Inflammatory macrophage (primary cell): ENCODE data around the gene LRRC7.
"Not testable (repeated sequence)": the region's sequence is repeated elsewhere in the genome, so short reads cannot be mapped to it uniquely, and the experiment has no call there.

Experiments used
- DNase-seq, 2 donors: peaks; one replicate each; pipeline ENCODE4 v3.0.0-alpha.2; 2020 to 2022

LRRC7 gene

DNA sequence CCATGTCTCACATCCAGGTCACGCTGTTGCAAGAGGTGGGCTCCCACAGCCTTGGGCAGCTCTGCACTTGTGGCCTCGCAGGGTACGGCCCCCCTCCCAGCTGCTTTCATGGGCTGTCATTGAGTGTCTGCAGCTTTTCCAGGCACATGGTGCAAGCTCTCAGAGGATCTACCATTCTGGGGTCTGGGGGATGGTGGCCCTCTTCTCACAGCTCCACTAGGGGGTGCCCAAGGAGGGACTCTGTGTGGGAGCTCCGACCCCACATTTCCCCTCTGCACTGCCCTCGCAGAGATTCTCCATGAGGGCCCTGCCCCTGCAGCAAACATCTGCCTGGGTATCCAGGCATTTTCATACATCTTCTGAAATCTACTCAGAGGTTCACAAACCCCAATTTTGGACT, 219.4 kb downstream of the LRRC7 start:
- no peak for DNase-seq

DNA sequence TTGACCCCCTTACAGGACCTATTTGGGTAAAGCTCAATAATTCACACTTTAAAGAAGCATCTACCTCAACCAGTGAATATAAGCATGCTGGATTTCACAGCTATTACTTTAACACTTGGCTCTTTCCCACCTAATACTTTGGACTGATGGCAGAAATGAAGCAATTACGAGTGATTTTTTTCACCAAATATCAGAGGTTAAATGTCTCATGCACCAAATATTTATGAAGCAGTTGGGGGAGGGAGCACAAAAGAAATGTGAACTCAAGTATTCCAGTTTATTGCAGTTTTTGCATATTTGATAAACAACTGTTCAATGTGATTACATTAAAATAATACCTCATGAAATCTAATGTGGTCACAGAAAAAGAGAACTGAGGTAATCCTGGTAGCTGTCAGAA, 223.6 kb downstream of the LRRC7 start:
- no peak for DNase-seq

DNA sequence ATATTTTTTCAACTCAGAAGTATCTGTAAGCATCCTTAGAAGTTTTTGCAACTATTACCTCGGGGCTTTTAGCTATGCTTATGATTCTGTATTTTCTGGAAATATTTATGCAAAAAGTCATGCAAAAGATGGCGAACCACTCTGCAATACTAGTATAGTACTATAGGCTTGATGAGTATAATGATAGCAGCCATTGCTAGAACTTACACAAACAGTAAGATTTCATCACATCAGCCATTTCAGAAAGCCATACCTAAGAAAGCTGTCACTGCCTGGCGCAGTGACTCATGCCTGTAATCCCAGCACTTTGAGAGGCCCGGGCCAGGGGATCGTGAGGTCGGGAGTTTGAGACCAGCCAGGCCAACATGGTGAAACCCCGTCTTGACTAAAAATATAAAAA, 227.1 kb downstream of the LRRC7 start:
- no peak for DNase-seq

DNA sequence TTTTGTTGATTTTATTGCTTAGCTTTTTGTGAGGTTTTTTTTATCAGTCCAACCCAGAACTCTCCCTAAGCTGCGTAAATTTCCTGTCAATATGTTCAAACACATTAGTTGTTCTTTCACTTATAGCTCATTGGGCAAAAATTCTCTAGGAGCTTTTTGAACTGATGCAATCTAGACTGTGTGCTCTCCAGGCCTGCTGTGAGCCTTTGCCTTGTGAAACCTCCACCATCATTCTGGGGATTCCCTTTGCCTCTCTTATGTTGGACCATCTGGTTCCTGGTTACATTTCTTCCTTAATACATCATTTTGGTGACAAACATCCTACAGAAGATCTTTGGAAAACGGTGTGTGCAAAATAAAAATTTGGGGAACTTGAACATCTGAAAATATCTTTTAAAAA, 247.2 kb downstream of the LRRC7 start:
- DNase-seq = no peak

DNA sequence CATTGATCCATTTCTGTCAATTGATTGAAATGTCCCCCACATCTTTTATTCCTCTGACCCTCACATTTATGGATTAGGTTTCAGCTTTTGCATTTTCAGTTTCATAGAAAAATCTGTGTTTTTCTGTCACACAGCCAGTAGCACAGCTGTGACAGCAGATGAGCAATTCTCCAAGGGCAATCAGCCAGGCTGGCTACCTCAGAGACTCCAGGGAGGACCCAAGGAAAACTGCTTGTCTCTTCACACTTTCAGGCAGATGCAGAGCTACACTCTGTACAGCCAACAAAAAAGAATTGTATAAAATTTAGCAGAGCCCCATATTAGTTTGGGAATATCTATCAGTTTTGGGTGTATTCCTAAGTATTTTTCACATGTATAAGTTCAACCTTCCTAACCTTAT, 257.2 kb downstream of the LRRC7 start:
- DNase-seq = no peak

DNA sequence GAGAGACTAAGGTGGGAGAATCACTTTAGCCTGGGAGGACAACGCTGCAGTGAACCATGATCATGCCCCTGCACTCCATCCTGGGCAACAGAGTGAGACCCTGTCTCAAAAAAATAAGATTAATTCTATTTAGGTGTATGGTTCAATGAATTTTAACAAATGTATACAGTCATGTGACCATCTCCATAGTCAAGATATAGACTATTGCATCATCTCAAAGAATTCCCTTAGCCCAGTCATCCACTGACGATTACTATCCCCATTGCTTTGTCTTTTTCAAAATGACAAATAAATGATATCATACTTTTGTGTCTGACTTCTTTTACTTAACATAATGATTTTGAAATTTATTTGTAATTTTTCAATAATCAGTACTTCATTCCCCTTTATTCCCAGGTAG, 260.0 kb downstream of the LRRC7 start:
- no peak for DNase-seq

DNA sequence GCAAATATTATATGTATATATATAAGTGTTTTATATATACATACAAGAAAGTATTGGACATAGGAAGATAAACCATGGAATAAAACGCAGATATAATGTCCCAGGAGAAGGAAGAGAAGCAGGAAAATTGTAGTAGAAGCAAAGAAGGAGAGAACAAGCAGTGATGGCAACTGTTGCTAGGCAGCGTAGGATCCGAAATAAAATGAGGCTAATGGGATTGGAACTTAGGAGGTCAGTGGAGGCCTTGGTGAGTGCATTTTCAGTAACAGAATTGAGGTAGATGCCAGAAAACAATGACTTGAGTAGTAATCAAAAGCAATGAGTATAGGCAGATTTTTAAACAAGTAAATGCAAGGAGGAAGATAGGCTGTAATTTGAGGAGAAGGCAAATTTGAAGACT, 265.8 kb downstream of the LRRC7 start:
- DNase-seq = no peak

DNA sequence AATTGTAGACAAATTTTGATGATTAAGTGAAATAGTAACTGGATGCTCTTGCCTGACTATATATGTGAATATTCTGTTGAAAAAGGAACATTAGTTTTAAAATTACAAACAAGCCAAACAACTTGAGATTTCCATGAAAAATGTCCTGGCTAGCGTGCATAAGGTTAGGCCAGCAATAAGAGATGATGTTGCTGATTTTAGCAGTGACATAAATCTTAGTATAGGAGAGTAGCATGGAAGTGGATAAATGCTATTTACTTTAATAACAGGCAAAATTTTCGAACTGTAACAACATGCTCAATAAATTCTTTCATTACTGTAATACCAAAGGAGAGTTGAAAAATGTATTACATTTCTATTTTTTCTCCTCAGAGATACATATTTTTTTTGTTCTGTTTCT, 266.6 kb downstream of the LRRC7 start:
- no peak for DNase-seq

DNA sequence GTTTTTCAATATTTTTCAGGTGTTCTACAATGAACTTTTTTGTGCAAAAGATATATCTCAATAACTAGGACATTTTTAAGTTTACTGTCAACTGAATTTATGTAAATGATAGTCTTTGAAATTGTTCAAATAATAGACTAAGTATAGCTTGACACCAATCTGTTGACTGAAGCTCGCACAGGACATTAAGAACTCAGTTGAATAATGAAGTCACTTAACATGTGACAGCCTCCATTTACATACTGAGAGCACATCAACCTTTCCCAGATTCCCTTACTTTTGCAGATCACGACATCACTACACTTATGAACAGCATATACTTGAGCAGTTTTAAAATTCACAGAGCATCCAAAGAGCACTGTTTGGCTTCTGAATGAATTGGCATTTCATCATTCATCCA, 268.2 kb downstream of the LRRC7 start:
- no peak for DNase-seq

DNA sequence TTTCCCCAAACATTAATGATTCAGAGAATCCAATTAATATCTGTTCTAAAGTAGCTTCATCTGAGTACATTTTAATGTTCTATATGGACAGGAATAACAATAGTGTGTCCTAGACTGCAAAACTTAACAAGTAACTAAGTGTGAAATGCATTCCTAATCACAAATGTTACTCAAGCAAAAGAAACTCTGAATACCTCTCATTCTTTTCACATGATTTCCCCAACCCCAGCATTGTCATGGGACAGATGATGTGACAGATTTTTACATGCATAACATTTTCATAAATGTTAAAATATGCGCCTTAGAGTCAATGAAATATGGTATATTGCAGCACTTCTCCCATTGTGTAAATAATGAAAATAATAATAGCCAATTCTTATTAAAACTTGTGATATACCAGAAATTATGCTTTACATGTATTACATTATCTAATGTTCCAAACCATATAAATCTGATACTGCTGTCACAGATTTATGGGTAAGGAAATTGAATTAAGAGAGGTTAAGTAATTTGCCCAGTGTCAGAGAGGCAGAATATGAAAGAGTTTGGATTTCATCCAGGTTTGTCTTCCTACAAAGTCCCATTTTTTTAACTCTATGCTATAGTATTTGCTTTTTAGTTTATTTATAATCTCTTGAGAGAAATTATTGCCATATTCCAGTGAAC, 269.4 kb downstream of the LRRC7 start:
- no peak for DNase-seq

DNA sequence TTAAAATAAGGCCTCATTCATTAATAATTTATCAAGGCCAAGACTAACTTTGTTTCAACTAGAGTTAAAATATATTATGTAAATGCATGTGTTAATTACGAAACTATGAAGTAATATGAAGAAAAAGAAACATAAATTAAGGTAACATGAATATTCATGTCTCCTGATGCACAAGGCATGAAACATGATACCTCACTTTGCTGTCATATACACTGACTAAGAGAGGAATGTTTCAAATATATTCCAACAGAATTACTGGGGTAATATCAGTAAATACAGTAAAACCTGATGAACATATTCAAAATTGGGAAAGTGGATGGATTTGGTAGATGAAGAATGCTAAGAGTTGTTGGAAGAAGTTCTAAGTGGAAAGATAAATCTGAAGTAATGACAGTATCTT, 274.6 kb downstream of the LRRC7 start:
- DNase-seq = no peak

DNA sequence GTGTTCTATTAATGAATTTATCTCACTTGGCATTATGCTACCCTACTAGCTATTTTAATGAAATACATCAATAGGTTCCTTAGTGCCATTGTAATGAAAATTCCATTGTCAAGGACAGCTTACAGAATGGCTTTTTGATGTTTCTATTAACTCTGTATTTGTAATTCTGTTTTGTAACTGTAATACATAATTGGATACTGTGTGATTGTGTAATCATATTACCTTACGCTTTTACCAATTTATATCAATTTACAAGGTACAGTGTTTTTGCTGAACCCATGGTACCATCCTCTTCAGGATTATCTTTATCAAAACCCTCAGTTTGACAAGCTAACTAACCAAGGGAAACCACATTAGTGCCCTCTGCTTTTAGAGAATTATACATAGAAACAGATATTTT, 277.9 kb downstream of the LRRC7 start:
- no peak for DNase-seq

DNA sequence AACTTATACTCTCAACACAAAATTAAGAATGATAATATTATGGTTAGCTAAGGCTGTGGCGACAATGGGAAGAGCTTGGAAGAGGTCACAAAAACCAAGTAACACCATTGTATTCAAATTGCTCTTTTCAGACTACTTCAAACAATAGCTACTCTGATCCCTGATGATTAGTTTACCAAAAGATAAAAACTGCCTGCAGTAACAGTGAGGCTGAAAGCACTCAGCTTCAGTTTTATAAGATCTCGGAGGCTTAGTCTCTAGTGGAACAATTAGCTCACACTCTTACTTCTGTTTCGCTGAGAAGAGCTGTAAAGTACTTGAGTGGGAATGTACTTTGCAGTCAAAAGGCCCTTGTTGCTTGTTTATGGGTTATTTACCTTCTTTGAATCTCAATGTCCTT, 278.5 kb downstream of the LRRC7 start:
- DNase-seq = no peak

DNA sequence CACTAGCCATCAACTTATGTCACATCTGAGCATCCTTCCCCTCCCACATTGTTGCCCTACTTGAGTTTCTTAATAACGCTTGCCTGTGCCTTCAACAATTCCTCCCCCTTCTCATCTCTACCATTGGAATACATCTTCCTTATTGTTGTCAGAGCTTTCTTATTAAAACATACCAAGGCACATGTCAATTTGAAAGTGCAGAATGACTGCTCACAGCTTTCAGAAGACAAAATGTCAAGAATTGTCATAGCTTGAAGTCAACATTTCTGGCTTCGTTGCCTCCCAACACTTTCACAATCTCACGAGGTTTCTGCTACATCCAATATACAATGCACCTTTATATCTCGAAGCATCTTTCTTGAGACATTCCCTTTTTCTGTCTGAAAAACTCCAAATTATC, 279.9 kb downstream of the LRRC7 start:
- no peak for DNase-seq

DNA sequence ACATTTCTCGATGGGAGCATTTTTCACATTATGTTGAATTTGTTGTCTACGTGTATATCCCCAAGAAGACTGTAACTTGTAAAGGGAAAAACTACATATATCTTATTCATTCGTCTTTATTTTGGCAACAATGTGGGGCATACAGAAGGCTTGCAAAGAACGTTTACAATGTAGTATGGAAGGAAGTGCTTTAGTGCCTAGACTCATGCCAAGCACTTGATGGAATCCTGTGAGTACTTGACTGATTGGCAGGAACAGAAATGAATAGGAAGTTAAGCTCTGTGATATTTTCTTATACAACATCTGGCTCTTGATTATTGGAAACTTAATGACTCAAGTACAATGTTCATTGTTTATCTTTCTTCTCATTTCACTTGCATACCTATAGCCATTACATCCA, 284.4 kb downstream of the LRRC7 start:
- DNase-seq = no peak

DNA sequence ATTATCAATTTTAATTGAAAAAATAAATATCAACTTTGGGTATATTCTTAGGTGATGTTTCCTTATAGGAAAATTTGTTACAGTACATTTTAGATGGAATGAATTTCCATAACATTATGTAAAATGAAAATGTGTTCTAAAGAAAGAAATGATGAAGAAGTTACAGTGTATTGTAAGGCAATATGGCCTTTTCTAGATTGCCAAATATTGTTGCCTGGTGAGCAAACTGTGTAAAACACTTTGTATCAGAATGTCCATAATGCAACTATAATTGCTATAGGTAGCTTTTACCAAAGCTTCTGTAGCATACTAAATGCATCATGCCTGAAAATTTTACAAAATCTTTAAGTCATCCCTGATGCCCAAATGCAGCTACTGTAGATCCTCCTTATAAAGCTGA, 285.0 kb downstream of the LRRC7 start:
- DNase-seq = no peak

DNA sequence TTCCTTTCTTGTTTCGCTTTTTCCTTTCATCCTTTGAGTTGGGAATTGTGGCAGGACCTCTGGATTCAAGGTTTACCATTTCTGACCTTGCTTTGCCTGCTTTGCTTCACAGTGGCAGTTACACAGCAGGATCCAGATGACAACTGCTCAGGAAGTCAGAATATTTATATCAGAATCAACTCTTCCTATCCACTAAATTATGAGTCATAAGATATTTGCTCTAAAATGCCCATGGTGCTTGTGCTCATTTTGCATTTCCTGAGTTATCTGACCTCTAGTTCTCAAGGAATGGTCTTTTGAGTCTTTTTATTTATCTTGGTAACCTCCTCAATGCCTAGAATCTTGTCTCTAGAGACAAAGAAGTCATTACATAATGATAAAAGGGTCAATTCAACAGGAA, 290.8 kb downstream of the LRRC7 start:
- DNase-seq = no peak

DNA sequence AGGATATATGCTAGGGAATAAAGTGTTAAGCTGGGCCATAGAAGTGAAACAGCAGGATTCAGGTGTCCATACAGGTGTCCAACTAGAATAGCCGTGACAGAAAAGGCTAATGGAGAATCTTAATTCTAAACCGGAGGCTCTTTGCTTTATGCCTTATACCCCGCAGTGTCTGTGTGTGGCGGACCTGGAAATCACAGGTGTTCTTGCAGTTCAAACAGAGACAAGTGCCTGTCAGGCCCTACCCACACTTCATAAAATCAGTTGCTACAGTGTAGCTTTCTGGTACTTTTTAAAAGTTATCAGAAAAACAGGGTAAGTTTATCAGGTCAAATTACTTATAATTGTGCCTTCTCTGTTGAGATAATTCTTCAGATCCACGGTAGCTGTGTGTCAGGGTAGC, 293.9 kb downstream of the LRRC7 start:
- no peak for DNase-seq

DNA sequence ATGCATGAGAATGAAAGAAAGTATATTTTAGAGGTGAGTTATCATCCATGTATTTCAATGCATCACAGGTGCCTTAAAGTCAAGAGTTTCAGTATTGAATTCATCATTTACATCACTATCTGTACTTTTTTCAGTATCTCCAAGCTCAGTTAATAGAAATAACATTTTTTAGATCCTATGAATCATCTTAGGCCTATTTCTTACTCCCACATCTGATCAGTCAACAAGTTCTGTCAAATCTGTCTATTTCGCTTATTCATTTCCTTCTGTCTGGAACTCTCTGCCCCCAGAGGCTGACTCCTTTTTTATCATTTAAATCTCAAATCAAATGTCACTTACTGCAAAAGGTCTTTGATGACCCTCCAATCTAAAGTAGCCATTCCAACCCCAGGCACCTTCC, 295.2 kb downstream of the LRRC7 start:
- DNase-seq = no peak

DNA sequence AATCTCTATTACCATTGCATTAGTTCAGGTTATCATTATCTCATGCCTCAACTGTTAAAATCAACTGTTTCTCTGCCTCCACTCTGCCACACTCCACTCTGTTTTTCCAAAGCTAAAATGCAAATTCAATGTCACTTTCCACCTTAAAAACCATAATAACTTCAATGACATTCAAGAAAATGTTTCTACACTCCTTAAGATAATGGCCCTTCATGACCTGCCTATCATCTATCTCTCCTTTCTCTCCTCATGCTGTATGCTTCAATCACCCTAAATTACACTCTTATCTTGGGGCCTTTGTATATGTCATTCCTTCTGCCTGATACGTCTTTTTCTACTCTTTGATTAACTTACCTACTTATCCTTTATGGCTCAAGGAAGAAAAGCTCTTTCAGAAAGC, 296.0 kb downstream of the LRRC7 start:
- no peak for DNase-seq

DNA sequence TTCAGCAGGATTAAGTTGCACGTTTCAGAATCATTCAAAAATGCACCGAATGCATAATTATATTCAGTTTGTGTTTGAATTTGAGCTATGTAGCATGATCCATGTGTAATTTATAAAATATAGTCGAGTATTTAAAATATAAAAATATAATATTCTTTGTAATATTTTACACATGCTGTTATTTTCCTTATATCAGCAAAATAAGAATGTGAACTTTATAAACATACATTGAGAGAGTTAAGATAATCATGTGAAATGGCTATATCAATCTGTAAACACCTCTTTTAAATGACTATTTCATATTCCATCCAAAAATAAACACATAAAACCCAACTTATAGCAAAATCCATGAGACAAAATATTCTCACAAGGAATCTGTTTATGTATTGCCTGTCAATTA, 303.7 kb downstream of the LRRC7 start:
- no peak for DNase-seq

DNA sequence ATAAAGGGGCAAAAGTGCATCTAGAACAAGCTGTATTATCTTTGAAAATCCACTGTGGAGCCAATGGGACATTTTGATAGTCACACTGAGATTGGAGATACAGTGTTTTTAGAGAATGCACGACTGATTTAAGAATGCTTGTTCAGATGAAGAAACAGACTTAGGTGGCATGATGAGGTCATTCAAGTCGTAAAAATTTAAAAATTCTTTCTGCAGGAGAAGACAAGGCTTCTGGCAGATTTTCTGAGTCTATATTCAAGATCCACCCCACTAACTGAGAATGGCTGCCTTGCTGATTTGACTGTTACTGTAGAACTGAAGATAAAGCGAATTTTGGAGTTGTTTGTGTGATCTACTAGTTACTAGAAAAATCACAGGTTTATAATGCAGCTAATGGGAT, 310.6 kb downstream of the LRRC7 start:
- no peak for DNase-seq

DNA sequence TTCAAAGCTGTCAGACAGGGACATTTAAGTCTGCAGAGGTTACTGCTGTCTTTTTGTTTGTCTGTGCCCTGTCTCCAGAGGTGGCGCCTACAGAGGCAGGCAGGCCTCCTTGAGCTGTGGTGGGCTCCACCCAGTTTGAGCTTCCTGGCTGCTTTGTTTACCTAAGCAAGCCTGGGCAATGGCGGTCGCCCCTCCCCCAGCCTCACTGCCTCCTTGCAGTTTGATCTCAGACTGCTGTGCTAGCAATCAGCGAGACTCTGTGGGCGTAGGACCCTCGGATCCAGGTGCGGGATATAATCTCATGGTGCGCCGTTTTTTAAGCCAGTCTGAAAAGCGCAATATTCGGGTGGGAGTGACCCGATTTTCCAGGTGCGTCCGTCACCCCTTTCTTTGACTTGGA, 320.3 kb downstream of the LRRC7 start:
- not testable (repeated sequence) for DNase-seq

DNA sequence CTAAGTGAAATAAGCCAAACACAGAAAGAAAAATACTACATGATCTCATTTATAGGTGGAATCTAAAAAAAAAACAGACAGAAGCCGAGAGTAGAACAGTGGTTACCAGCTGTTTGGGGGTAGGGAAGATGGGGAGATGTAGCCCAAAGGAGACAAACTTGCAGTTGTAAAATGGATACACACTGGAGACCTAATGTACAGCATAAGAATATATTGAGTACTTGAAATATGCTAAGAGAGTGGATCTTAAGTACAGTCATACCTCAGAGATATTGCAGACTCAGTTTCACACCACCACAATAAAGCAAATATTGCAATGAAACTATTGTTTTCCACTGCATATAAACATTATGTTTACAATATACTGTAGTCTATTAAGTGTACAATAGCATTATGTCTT, 320.9 kb downstream of the LRRC7 start:
- no peak for DNase-seq

DNA sequence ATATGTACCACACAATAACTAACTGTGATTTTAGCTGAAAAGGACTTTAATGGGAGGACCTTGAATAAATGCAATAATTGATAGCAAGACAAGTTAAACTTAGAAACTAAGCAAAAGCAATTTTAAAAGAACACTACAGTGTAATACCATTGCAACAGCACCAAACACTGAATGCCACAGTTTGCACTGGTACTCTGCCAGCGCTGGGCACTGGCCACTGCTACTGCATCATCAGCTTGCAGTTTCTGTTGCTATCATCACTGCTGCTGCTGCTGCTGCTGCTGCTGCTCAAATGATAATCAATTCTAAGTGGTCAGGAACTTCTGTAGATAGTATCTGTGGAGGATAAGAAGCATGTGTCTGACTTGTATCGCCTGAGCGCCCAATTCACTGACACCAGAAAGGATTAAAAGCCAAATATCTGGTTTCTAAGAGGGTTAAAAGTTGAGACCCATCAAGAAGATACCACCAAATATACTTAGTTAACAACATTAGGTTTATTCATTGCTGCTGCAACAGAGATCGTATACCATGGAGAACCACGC, 330.8 kb downstream of the LRRC7 start:
- DNase-seq = no peak
